ENCODE measurements around the gene YTHDF1. TPM values are rescaled to one million over a fixed set of nuclear protein-coding genes. Genes with fewer than 3 reads are reported as not detected.

YTHDF1 gene
- polyA plus RNA-seq, 1 experiment = 17.5 TPM

DNA sequence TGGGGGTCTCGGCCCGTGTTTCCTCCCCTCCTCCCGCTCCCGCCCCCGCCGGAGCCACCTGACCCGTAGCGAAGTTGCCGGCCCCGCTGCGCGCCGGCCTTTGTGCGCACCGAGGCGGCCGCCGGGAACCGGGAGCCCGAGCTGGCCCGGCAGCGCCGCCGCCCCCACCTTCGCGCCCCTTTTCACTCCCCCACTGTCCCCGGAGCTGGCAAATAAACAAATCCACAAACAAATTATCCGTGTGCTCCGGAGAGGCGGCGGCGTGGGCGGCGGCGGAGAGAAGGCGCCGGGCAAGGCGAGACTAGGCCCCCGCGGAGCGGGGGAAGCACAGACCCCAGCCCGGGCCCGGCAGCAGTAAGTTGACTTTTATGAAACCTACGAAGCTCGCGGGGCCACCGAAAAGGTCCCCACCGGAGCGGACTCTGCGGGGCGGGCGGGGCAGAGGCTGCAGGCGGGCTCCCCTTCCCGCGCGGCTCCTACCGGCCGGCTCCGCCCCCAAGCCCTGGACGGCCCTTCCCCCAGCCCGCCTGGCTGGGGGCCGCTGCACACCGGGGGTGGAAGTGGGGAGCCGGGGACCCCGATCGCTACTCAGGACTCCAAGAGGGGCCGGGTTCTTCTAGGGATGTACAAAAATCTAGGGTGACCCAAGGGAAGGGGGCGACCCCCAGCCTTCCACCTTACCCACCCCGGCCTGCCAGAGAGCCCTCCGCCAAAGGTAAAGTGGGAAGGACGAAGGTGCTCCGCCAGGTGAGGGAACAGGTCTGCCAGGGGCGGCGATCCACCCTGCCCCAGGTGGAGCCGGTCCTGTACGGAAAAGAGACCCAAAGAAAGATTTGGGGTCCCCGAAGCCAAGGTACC is 40.7 kb downstream of the YTHDF1 start:
- Histone ChIP-seq H3K4me3 (ENCODE audit: low read depth, low read length) (no peak overlapping the region), H3K36me3 (ENCODE audit: control insufficient read depth, insufficient read depth, low read length) (no peaks in the 10 kb centered on the region), H3K27me3 (ENCODE audit: control insufficient read depth, insufficient read depth, low read length) (peaks cover 61% of the 10 kb centered on the region)
- POLR2A ChIA-PET = no interaction called here
- TF ChIP-seq, protein P1, sequence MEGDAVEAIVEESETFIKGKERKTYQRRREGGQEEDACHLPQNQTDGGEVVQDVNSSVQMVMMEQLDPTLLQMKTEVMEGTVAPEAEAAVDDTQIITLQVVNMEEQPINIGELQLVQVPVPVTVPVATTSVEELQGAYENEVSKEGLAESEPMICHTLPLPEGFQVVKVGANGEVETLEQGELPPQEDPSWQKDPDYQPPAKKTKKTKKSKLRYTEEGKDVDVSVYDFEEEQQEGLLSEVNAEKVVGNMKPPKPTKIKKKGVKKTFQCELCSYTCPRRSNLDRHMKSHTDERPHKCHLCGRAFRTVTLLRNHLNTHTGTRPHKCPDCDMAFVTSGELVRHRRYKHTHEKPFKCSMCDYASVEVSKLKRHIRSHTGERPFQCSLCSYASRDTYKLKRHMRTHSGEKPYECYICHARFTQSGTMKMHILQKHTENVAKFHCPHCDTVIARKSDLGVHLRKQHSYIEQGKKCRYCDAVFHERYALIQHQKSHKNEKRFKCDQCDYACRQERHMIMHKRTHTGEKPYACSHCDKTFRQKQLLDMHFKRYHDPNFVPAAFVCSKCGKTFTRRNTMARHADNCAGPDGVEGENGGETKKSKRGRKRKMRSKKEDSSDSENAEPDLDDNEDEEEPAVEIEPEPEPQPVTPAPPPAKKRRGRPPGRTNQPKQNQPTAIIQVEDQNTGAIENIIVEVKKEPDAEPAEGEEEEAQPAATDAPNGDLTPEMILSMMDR (IDR thresholded peaks at IDR 0.05; ENCODE audit: insufficient read depth, low read depth, low read length) = no peak
- DNase-seq (ENCODE audit: low read depth) = no peak
- CTCF ChIA-PET = interaction anchor here (0.7 to 1.6 kb wide), 2 partner anchors 48 to 156 kb away, joined by 3 read pairs; no protein-coding TSS in a partner anchor

DNA sequence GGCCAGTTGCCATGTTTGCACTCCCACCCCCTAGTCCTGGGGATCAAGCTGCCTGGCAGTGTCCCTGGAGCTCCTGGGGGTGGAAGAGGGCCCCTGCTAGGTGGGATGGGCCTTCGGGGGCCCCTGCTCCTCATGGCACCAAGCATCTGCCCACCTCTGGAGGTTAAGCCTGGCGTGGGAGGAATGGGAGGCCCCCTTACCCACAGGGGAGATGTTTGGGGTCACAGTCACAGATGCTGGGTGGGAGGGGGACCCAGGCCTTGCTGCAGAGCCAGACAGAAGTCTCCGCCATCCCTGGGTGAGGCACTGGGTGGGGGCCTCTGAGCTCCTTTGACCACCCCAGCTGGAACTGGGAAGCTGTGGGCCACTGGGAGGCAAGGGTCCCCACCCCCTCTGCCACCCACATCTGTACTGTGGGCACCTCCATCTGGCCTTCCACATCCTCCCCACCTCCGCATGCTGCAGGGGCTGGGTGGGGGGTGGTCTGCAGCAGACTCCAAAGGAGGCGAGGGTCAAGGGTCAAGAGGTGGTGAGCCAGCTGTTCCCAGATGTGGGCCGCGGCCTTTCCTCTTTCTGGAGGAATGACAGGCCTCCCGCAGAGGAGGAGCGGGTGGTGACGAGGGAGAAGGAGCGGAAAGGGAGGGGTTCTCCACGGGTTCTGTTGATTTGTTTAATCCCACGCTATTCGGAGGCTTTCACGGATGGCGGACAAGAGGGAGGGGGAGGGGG is 41.5 kb downstream of the YTHDF1 start:
- peaks cover 56% of the 10 kb centered on the region for H3K27me3 ChIP-seq (ENCODE audit: control insufficient read depth, insufficient read depth, low read length)
- no peaks in the 10 kb centered on the region for H3K36me3 ChIP-seq (ENCODE audit: control insufficient read depth, insufficient read depth, low read length)
- POLR2A ChIA-PET = no interaction called here
- no peak overlapping the region for H3K4me3 ChIP-seq (ENCODE audit: low read depth, low read length)
- TF ChIP-seq, protein P1 (IDR thresholded peaks at IDR 0.05; ENCODE audit: insufficient read depth, low read depth, low read length) = no peak
- DNase-seq (ENCODE audit: low read depth) = no peak
- CTCF ChIA-PET = no interaction called here

GRCh38 chr20:63173552-63174191 is 42.3 kb downstream of the YTHDF1 start:
- H3K27me3 ChIP-seq (ENCODE audit: control insufficient read depth, insufficient read depth, low read length) = peaks cover 50% of the 10 kb centered on the region

GRCh38 chr20:63172726-63173125 is 43.2 kb downstream of the YTHDF1 start:
- CTCF ChIA-PET = no interaction called here
- TF ChIP-seq, protein P1 (IDR thresholded peaks at IDR 0.05; ENCODE audit: insufficient read depth, low read depth, low read length) = no peak
- DNase-seq (ENCODE audit: low read depth) = no peak
- H3K36me3 ChIP-seq (ENCODE audit: control insufficient read depth, insufficient read depth, low read length) = no peaks in the 10 kb centered on the region
- POLR2A ChIA-PET = no interaction called here
- peaks cover 46% of the 10 kb centered on the region for H3K27me3 ChIP-seq (ENCODE audit: control insufficient read depth, insufficient read depth, low read length)
- H3K4me3 ChIP-seq (ENCODE audit: low read depth, low read length) = no peak overlapping the region

More at GRCh38 chr20:63173552-63174191, 42.3 kb downstream of the YTHDF1 start:
- CTCF ChIA-PET = no interaction called here
- no peak for DNase-seq (ENCODE audit: low read depth)
- TF ChIP-seq, protein P1 (IDR thresholded peaks at IDR 0.05; ENCODE audit: insufficient read depth, low read depth, low read length) = no peak
- no peaks in the 10 kb centered on the region for H3K36me3 ChIP-seq (ENCODE audit: control insufficient read depth, insufficient read depth, low read length)
- POLR2A ChIA-PET = no interaction called here
- H3K4me3 ChIP-seq (ENCODE audit: low read depth, low read length) = no peak overlapping the region

- ChIA-PET POLR2A (no interaction called here), CTCF (no interaction called here)
- Histone ChIP-seq H3K36me3 (ENCODE audit: control insufficient read depth, insufficient read depth, low read length) (no peaks in the 10 kb centered on the region), H3K4me3 (ENCODE audit: low read depth, low read length) (no peak overlapping the region), H3K27me3 (ENCODE audit: control insufficient read depth, insufficient read depth, low read length) (peaks cover 43% of the 10 kb centered on the region)
- TF ChIP-seq, protein P1 (IDR thresholded peaks at IDR 0.05; ENCODE audit: insufficient read depth, low read depth, low read length) = no peak
- DNase-seq (ENCODE audit: low read depth) = no peak
These were observed 43.9 kb downstream of the YTHDF1 start for GRCh38 chr20:63171991-63172390.

Measured in BJ (cell line).